Testis (tissue), 2 donors: ENCODE measurements around the gene SEC16B.

Experiments
- CTCF ChIP-seq, 3 experiments: fragments of 450-650 bp in 2 of 3; fragments of 200-600 bp in 1 of 3; sonication (generic) in 1 of 3; IDR thresholded peaks; one replicate each; pipeline ENCODE4 v1.5.1; 2016 to 2019; ENCODE audit warnings: antibody characterized with exemption in 3 of 3, mild to moderate bottlenecking in 2 of 3, moderate library complexity in 1 of 3
- POLR2A ChIP-seq: fragments of 450-650 bp; IDR thresholded peaks from one replicate; pipeline ENCODE4 v1.6.1; 2017; ENCODE audit warnings: antibody characterized with exemption, mild to moderate bottlenecking, moderate library complexity

- TF ChIP-seq POLR2A (no peak), CTCF (IDR thresholded peaks at IDR 0.05) (no peak)
Measured at GRCh38 chr1:177952691-177953090, 17.2 kb downstream of the SEC16B start.
